K562 (cell line): ENCODE data around the gene SULT1A3. TPM values are rescaled to one million over a fixed set of nuclear protein-coding genes. Genes with fewer than 3 reads are reported as not detected.

Experiments
- BRF1 ChIP-seq: IDR thresholded peaks from 3 replicates; pipeline ENCODE4 v1.6.1; 2011; ENCODE audit warnings: borderline replicate concordance, mild to moderate bottlenecking; ENCODE audit not compliant: insufficient read length; ENCODE audit errors: extremely low read depth
- CBFB ChIP-seq: sonication (generic); formaldehyde crosslinking; IDR thresholded peaks from 2 replicates; pipeline ENCODE4 v1.4.0; 2020; ENCODE audit warnings: mild to moderate bottlenecking, missing genetic modification reagents
- CHD2 ChIP-seq: IDR thresholded peaks from 2 replicates; pipeline ENCODE4 v1.6.1; 2011; ENCODE audit warnings: low read depth, low read length
- FOXA1 ChIP-seq: fragments of 450-650 bp; IDR thresholded peaks from 2 replicates; pipeline ENCODE4 v1.6.1; 2016; ENCODE audit warnings: mild to moderate bottlenecking, borderline replicate concordance
- HDAC3 ChIP-seq: fragments of 450-650 bp; IDR thresholded peaks from 2 replicates; pipeline ENCODE4 v1.6.1; 2018; ENCODE audit warnings: borderline replicate concordance, mild to moderate bottlenecking, moderate library complexity; ENCODE audit not compliant: partially characterized antibody
- MXI1 ChIP-seq: IDR thresholded peaks from 2 replicates; pipeline ENCODE4 v1.6.1; 2011; ENCODE audit warnings: low read depth, mild to moderate bottlenecking, improper control_type of control experiment, low read length
- MYBL2 ChIP-seq, 2 experiments: fragments of 450-650 bp in 1 of 2; sonication (generic) in 1 of 2; formaldehyde crosslinking in 1 of 2; IDR thresholded peaks; 2 replicates each; pipeline versions ENCODE4 v1.6.1 to v1.8.1; 2017 to 2022; ENCODE audit warnings: borderline replicate concordance in 1 of 2, inconsistent platforms in 1 of 2, low read depth in 1 of 2, mild to moderate bottlenecking in 1 of 2, missing genetic modification reagents in 1 of 2, moderate library complexity in 1 of 2
- MYNN ChIP-seq, 2 experiments: sonication (generic); formaldehyde crosslinking in 1 of 2; IDR thresholded peaks; 2 replicates each; pipeline versions ENCODE4 v1.5.0 to v1.6.1; 2016 to 2020; ENCODE audit warnings: antibody characterized with exemption in 1 of 2, missing genetic modification reagents in 1 of 2
- PTBP1 ChIP-seq: fragments of 200-400 bp; formaldehyde crosslinking; IDR thresholded peaks from 2 replicates; pipeline ENCODE4 v1.6.1; 2017; ENCODE audit warnings: low read depth, low read length
- SIRT6 ChIP-seq: IDR thresholded peaks from one replicate; pipeline ENCODE4 v1.6.1; 2012; ENCODE audit warnings: low read depth, mild to moderate bottlenecking, control low read depth, inconsistent platforms, low read length, moderate library complexity
- STAG1 ChIP-seq: sonication (generic); formaldehyde crosslinking; IDR thresholded peaks from 2 replicates; pipeline ENCODE4 v1.5.0; 2020; ENCODE audit warnings: missing genetic modification reagents, borderline replicate concordance
- TAF7 ChIP-seq: fragments of 450-650 bp; IDR thresholded peaks from 2 replicates; pipeline ENCODE4 v1.6.1; 2016; ENCODE audit warnings: missing genetic modification characterization, missing compliant biosample characterization
- TGIF2 ChIP-seq: sonication (generic); formaldehyde crosslinking; IDR thresholded peaks from 2 replicates; pipeline ENCODE4 v1.8.1; 2022; ENCODE audit warnings: mild to moderate bottlenecking, missing genetic modification reagents, moderate library complexity
- U2AF2 ChIP-seq: fragments of 200-400 bp; formaldehyde crosslinking; optimal IDR thresholded peaks from 2 replicates; pipeline ENCODE3; 2017; ENCODE audit warnings: low read depth, mild to moderate bottlenecking, low read length
- ZFP1 ChIP-seq: fragments of 450-650 bp; formaldehyde crosslinking; IDR thresholded peaks from 2 replicates; pipeline ENCODE4 v1.4.0; 2020; ENCODE audit warnings: mild to moderate bottlenecking, mixed read lengths
- ZFP30 ChIP-seq: fragments of 250-450 bp; sonication (Bioruptor Pico); IDR thresholded peaks from 2 replicates; pipeline ENCODE4 v1.8.0; 2022; ENCODE audit warnings: moderate library complexity, mild to moderate bottlenecking, inconsistent platforms, borderline replicate concordance
- ZNF134 ChIP-seq: fragments of 250-450 bp; sonication (Bioruptor Pico); conservative IDR thresholded peaks from 2 replicates; pipeline ENCODE4 v1.4.0; 2020
- ZSCAN29 ChIP-seq: fragments of 450-650 bp; IDR thresholded peaks from 2 replicates; pipeline ENCODE4 v1.6.1; 2017
- polyA plus RNA-seq, 8 experiments: library from polyadenylated mRNA; depleted of rRNA in 4 of 8; stranded (reverse) in 5 of 8; unstranded in 3 of 8; fragments of >200 nt; fragmentation: Nextera tagmentation in 2 of 8; fragmentation: Illumina TruSeq in 1 of 8; extraction: Ambion mirVana in 2 of 8; extraction: Trizol in 1 of 8; gene quantifications; 2 replicates each; pipeline versions ENCODE4 v1.2.1 to v1.2.3, GENCODE V29; 2011 to 2014; ENCODE audit warnings: inconsistent platforms in 1 of 8, missing spikeins in 1 of 8
- total RNA-seq, 7 experiments: library from RNA; depleted of rRNA in 6 of 7; stranded (reverse); fragments of >200 nt in 6 of 7; fragmentation: Illumina TruSeq in 2 of 7; extraction: Trizol in 2 of 7; gene quantifications; 2 replicates each; pipeline versions ENCODE4 v1.2.1 to v1.2.3, GENCODE V29; 2011 to 2021; ENCODE audit warnings: low replicate concordance in 1 of 7
- TF ChIP-seq, protein P1 (sequence below): fragments of 450-650 bp; IDR thresholded peaks from 2 replicates; pipeline ENCODE4 v1.6.1; 2016; ENCODE audit warnings: borderline replicate concordance
- TF ChIP-seq, protein P2 (sequence below): sonication (generic); formaldehyde crosslinking; IDR thresholded peaks from 2 replicates; pipeline ENCODE4 v1.8.1; 2022; ENCODE audit warnings: missing genetic modification reagents
- TF ChIP-seq, protein P3 (sequence below): fragments of 250-450 bp; sonication (Bioruptor Pico); IDR thresholded peaks from 2 replicates; pipeline ENCODE4 v1.4.0; 2020; ENCODE audit warnings: borderline replicate concordance

Gene SULT1A3
- total and polyA plus RNA-seq, 9 of the 15 experiments (the other 6 are each of a cell fraction or from before 2014, with no cell fraction given): 2.4 to 18.0 (median 7.3) TPM

DNA sequence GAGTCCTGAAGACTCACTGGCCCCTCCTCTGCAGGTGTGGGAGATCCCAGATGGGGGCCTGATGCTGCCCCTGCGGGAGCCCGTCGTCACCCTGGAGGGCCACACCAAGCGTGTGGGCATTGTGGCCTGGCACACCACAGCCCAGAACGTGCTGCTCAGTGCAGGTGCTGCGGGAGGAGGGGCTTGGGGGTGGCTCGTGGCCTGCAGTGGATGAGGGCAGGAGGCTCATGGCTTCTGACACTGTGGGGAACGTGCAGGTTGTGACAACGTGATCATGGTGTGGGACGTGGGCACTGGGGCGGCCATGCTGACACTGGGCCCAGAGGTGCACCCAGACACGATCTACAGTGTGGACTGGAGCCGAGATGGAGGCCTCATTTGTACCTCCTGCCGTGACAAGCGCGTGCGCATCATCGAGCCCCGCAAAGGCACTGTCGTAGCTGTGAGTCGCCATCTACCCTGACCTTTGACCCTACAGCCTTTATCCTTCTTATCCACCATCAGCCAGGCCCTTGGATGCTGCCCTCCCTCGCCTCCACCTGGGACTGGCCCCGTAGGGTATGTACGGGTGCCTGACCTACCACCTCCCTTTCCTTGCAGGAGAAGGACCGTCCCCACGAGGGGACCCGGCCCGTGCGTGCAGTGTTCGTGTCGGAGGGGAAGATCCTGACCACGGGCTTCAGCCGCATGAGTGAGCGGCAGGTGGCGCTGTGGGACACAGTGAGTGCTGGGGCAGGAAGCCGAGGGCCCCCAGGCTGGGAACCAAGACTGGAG is 12.1 kb upstream of the SULT1A3 start (continued):
- TF ChIP-seq, protein P1, sequence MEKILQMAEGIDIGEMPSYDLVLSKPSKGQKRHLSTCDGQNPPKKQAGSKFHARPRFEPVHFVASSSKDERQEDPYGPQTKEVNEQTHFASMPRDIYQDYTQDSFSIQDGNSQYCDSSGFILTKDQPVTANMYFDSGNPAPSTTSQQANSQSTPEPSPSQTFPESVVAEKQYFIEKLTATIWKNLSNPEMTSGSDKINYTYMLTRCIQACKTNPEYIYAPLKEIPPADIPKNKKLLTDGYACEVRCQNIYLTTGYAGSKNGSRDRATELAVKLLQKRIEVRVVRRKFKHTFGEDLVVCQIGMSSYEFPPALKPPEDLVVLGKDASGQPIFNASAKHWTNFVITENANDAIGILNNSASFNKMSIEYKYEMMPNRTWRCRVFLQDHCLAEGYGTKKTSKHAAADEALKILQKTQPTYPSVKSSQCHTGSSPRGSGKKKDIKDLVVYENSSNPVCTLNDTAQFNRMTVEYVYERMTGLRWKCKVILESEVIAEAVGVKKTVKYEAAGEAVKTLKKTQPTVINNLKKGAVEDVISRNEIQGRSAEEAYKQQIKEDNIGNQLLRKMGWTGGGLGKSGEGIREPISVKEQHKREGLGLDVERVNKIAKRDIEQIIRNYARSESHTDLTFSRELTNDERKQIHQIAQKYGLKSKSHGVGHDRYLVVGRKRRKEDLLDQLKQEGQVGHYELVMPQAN: 0 out of 2 replicates have a peak, but pooled peaks have one; percentile 44
- TF ChIP-seq ZSCAN29: no peak
- no peak for TF ChIP-seq ZFP1 (CRISPR knock-in tag)
- TF ChIP-seq HDAC3: no peak
- TF ChIP-seq FOXA1: no peak
- TF ChIP-seq ZFP30 (CRISPR knock-in tag): no peak
- TF ChIP-seq MYBL2 (IDR thresholded peaks at IDR 0.05; ENCODE audit: low read depth): no peak
- no peak for TF ChIP-seq MYBL2 (CRISPR knock-in tag; IDR thresholded peaks at IDR 0.05; ENCODE audit: borderline replicate concordance)
- TF ChIP-seq U2AF2: no peak
- no peak for TF ChIP-seq TAF7 (tag)
- peak; percentile 70; the same call in 1 of the 2 replicates for TF ChIP-seq STAG1 (CRISPR knock-in tag)
- peak; percentile 81; the same call in 1 of the 2 replicates for TF ChIP-seq CBFB (CRISPR knock-in tag)
- TF ChIP-seq ZNF134 (CRISPR knock-in tag): no peak
- no peak for TF ChIP-seq TGIF2 (CRISPR knock-in tag)
- no peak for TF ChIP-seq SIRT6
- TF ChIP-seq MXI1: no peak
- TF ChIP-seq CHD2: no peak
- TF ChIP-seq BRF1: no peak
- no peak for TF ChIP-seq PTBP1
- no peak for TF ChIP-seq MYNN (IDR thresholded peaks at IDR 0.05)
- TF ChIP-seq MYNN (CRISPR knock-in tag; IDR thresholded peaks at IDR 0.05): no peak
- TF ChIP-seq, protein P2, sequence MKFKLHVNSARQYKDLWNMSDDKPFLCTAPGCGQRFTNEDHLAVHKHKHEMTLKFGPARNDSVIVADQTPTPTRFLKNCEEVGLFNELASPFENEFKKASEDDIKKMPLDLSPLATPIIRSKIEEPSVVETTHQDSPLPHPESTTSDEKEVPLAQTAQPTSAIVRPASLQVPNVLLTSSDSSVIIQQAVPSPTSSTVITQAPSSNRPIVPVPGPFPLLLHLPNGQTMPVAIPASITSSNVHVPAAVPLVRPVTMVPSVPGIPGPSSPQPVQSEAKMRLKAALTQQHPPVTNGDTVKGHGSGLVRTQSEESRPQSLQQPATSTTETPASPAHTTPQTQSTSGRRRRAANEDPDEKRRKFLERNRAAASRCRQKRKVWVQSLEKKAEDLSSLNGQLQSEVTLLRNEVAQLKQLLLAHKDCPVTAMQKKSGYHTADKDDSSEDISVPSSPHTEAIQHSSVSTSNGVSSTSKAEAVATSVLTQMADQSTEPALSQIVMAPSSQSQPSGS: no peak
- TF ChIP-seq, protein P3, sequence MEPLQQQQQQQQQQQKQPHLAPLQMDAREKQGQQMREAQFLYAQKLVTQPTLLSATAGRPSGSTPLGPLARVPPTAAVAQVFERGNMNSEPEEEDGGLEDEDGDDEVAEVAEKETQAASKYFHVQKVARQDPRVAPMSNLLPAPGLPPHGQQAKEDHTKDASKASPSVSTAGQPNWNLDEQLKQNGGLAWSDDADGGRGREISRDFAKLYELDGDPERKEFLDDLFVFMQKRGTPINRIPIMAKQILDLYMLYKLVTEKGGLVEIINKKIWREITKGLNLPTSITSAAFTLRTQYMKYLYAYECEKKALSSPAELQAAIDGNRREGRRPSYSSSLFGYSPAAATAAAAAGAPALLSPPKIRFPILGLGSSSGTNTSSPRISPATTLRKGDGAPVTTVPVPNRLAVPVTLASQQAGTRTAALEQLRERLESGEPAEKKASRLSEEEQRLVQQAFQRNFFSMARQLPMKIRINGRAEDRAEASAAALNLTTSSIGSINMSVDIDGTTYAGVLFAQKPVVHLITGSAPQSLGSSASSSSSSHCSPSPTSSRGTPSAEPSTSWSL (CRISPR knock-in tag): no peak
